Stimulated activated CD8-positive, alpha-beta memory T cell treated with anti-CD3 and anti-CD28 coated beads, Interleukin-7, amount 100 ng/mL, for 24 hours (primary cell): ENCODE measurements around the gene GBP3.
"Not testable (repeated sequence)": the region's sequence is repeated elsewhere in the genome, so short reads cannot be mapped to it uniquely, and the experiment has no call there.

Experiments used
- DNase-seq: peaks from one replicate; pipeline ENCODE4 v3.0.0-alpha.2; 2020; ENCODE audit warnings: low read depth

GBP3 gene

DNA sequence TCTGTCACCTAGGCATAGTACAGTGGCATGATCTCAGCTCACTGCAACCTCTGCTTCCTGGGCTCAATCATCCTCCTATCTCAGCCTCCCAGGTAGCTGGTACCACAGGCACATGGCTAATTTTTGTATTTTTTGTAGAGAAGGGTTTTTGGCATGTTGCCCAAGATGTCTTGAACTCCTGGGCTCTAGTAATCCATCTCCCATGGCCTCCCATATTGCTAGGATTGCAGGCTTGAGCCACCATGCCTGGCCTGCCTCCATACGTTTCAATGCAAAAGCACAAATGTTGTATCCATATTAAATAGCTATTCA lies 17.6 kb upstream of the GBP3 start:
- DNase-seq: no peak

DNA sequence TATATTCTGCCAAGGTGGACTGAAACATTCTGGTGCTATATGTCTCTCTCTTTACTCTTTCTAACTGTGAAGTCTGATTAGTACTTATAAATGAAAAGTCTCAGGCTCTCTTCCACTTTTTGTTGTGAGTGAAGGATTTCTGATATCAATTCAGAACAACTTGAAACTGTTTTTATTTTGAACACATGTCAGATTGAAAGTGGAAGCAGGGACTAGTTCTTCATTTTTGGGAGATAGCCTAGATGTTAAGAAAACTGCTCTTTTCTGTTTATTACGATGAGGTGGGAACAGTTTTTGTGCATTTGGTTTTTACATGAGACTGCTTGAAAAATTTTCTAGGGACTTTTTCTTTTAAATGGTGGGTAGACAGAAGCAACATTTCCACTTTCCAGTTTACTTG lies 14.5 kb upstream of the GBP3 start:
- DNase-seq: no peak

DNA sequence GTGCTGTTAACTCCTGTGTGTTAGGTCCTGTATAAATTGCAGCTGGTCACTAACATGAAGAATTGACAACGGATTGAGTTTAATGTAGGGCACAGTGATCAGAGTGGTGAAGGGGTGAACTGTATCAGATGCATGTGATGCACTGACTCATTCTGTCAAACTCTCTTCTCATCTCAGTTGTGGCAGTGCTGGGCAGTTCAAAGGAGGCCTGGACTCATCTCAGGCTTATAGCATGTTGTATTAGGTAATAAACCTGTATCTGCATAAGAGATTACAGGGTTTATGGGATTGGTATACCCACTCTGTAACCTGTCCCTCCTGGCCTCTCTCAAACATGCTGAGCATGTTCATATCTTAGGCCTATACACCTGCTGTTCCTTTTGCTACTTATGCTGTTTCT lies 12.4 kb upstream of the GBP3 start:
- no peak for DNase-seq

DNA sequence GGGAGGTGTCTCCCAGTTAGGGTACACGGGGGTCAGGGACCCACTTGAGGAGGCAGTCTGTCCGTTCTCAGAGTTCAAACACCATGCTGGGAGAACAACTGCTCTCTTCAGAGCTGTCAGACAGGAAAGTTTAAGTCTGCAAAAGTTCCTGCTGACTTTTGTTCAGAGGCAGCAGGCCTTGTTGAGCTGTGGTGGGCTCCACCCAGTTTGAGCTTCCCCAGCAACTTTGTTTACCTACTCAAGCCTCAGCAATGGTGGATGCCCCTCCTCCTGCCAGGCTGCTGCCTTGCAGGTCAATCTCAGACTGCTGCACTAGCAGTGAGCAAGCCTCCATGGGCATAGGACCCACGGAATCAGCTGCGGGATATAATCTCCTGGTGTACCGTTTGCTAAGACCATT lies 11.3 kb upstream of the GBP3 start:
- DNase-seq: not testable (repeated sequence)

GRCh38 chr1:89029051-89029450 lies 6.4 kb upstream of the GBP3 start:
- DNase-seq: not testable (repeated sequence)

DNA sequence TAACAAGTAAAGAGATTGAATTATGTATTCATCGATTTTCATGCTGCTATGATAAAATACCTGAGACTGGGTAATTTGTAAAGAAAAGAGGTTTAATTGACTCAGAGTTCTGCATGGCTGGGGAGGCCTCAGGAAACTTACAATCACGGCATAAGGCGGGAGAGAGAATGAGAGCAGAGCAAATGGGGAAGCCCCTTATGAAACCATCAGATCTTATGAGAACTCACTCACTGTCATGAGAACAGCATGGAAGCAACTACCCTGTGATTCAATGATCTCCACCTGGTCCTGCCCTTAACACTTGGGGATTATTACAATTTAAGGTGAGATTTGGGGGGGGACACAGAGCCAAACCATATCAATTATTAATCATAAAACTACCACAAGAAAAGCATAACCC lies 3.3 kb upstream of the GBP3 start:
- no peak for DNase-seq

DNA sequence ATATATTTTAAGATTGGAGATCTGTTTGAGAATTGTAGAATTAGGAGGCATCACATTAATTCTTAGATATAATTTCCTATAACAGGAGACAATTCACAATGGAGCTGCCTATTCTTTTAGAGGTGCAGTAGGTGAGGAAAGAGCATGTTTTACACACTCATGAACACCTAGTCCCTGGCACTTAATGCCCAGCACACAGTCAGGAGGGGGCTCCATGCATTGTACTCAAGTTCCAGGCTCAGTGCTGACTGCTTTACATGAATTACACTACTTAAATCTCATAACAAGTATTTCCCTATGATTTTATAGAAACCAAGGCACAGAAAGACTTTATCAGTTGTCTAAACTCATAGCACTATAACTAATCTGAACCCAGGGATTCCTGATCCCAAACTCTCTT lies 360 bp upstream of the GBP3 start:
- no peak for DNase-seq

DNA sequence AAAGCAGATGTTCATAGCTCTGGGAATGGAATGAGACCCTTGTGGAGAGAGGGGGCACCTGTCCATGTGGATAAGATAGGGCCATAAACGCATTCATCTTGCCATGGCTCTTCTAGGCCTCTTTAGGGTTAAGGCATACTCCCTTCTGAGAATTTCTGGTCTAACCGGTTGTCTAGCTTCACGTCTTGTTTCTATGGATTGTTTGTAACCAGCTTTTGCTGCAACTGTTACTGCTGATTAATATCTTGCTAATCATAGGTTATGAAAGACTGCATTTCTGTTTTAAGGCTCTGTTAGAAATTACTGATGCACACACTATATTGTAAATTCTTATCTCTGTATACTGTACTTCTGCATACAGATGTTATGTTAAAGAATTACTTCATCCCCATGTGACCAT lies 4.3 kb downstream of the GBP3 start:
- not testable (repeated sequence) for DNase-seq

GRCh38 chr1:89008511-89008910 lies 14.2 kb downstream of the GBP3 start:
- DNase-seq: no peak

GRCh38 chr1:89005286-89006151 lies 17.1 kb downstream of the GBP3 start:
- no peak for DNase-seq

DNA sequence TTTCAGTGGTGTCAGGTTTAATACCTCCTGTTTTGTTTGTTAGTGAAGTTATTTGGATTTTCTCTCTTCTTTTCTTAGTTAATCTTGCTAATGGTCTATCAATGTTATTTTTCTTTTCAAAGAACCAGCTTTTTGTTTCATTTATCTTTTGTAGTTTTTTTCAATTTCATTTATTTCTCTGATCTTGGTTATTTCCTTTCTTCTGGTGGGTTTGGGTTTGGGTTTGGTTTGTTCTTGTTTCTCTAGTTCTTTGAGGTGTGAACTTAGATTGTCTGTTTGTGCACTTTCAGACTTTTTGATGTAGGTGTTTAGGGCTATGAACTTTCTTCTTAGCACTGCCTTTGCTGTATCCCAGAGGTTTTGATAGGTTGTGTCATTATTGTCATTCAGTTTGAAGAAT lies 20.5 kb downstream of the GBP3 start:
- DNase-seq: not testable (repeated sequence)

- DNase-seq: no peak
These were observed 21.2 kb downstream of the GBP3 start for GRCh38 chr1:89001510-89001909.

DNA sequence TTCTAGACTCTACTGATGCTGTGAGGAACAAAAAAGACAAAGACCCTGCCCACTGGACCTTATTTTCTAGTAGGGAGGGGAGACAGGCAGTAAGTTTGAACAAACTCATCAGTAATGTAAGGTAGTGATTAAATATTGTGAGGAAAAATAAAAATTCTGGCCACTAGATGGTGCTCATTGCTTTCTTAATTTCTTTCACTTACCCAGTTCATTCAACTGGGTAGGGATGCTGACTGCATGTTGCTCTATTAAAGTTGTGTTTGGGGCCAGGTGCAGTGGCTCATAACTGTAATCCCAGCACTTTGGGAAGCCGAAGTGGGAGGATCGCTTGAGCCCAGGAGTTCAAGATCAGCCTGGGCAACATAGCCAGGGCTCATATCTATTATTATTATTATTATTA lies 23.9 kb downstream of the GBP3 start:
- no peak for DNase-seq

DNA sequence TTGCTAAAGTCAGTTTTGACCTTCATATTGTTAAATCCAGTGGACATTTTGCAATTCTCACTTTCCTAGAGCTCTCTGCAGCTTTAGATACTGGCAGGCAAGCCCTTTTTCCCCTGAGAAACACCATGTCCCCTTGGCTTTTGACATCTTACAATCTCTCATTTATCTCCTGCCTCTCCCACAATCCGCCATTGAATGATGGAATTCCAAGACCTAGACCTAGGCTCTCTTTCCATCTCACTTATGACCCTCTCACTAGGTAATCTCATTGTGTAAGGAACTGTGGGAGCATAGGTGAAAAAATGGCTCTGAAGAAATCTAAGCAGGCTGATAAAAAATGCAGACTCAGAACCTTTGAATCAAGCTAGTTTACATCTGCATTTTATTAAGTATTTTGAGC lies 32.2 kb downstream of the GBP3 start:
- DNase-seq: no peak

DNA sequence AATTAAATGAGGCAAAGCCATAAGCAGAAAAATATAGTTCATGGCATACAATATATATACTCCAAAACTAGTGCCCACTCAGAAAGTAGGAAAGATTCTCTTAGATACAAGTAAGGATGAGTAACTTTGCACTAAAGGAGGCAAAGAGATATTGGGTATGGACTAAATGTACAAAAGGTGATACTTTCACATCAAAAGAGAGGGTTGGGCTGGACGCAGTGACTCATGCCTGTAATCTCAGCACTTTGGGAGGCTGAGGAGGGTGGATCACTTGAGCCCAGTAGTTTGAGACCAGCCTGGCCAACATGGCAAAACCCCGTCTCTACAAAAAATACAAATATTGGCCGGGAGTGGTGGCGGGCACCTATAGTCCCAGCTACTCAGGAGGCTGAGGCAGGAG lies 37.0 kb downstream of the GBP3 start:
- DNase-seq: no peak

DNA sequence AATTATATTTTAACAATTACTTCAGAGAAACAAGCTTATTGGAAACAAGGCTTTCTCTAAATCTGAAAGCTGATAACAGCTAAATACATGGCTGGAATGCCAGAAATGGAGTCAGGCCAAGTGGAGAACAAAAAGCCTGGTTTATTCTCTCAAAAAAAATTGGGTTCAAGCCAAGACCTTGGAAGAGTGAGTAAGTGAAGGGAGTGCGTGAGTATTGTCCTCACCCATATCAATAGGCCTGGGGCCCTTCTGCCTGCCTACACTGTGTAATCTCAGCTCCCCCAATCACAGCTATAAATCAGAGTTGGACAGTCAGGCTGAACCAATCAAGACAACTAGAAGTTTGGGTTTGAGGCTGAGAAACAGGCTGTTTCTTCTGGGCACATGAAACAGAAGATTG lies 37.6 kb downstream of the GBP3 start:
- no peak for DNase-seq

DNA sequence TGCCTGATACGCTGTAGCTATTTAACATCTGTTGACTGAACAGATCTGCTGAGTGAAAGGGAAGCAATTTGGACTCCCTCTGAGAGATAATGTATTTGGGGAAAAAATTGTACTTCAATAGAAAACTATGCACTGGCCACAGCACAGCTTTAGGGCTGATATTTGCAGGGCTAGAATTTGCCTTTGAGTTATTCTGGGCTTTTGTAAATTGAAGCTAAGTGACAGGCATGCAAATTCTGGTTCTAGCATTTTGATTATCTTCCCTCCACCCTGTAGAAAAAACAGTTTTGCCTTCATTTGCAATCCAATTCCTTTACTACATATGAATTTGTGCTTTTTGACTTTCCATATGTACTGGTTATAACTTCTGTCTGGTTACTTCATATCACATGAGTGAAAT lies 38.1 kb downstream of the GBP3 start:
- DNase-seq: no peak

DNA sequence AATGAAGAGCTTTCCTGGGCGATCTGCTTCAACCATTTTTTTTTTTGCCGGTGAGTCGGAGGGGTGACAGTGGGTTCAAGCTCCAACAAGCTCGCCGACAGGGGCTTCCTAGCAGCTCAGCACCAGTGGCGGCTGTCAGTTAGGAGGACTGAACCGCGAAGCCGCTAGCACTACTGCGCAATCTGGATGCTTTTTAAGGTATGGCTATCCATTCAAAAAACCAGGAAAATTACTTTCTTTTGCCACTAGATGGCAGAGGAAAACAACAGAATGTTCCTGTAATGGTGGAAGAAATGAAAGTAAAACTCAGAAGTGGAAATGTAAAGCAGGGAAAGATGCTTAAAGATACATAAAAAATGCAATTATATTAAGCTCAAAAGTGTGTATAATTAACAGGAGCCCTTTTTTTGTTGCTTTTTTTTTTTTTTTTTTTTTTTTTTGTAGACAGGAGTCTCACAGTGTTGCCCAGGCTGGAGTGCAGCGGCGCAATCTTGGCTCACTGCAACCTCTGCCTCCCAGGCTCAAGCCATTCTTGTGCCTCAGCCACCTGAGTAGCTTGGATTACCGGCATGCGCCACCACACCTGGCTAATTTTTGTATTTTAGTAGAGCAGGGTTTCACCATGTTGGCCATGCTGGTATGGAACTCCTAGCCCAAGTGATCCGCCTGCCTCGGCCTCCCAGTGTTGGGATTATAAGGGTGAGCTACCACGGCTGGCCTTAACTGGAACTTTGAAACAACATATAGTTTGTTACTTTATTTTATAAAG lies 38.7 kb downstream of the GBP3 start:
- DNase-seq: no peak

GRCh38 chr1:88982055-88982454 lies 40.6 kb downstream of the GBP3 start:
- DNase-seq: no peak

GRCh38 chr1:88981506-88981905 lies 41.2 kb downstream of the GBP3 start:
- not testable (repeated sequence) for DNase-seq

DNA sequence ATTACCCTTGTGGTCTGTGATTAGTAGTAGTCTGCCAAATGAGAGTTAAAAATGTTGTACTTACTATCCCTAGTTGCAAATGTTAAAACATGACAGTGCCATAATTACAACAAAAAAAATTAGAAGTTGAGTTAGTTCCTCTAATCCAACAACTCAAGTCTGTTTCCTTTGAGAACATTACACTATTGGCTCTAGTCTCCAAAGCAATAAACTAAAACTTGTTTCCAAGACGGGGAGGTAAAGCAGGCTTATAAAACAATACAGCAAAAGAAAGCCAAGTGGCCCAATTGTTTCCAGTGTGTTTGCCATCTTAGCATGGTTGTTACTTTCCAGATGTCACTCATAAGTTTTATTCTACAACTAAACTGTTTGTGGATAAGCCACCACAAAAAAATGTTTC lies 41.8 kb downstream of the GBP3 start:
- no peak for DNase-seq

DNA sequence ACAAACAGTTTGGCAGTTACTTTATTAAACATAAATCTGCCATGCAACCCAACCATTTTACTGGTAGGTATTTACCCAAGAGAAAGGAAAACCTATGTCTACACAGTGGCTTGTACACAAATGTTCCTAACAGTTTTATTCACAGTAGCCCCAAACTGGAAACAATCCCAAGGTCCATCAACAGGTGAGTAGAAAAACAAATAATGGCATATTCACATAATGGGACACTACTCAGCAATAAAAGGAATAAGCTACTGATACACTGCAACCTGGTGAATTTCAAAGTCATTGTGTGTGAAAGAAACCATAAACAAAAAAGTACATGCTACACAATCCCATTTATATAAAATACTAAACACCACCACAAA lies 42.9 kb downstream of the GBP3 start:
- DNase-seq: no peak

DNA sequence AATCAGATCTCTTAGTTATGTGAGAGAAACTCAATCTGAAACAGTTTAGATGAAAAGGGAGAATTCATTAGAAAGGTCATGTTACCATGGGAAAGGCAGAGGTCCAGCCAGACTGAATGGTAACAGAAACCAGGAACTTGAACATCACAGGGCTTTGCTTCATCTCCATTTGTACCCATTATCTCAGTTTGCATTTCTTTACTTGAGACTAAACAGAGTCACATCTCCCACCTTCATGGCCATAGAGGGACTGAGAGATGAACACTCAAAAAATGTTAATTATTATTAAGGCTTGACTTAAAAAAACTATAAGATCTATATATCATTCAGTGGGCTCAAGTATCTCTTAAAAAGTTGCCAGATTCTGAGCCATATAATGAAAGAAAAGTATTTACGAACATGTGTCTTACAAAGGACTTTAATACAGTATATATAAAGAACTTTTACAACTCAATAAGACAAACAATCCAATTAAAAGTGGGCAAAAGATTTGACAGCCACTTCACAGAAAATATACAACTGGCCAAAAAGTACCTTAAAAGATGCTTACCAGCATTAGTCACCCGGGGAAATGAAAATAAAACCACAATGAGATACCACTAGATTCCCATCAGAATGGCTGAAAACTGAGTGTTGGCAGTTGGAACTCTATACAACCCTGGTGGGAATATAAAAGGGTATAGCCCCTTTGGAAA lies 43.5 kb downstream of the GBP3 start:
- no peak for DNase-seq
